Activated CD4-positive, alpha-beta T cell treated with anti-CD3 and anti-CD28 coated beads, Interleukin-2, amount 50 U/mL, for 4 hours (primary cell): ENCODE results near the gene FBXO24.

Experiments
- DNase-seq, 2 experiments: peaks; one replicate each; pipeline ENCODE4 v3.0.0-alpha.2; 2020

Gene FBXO24

DNA sequence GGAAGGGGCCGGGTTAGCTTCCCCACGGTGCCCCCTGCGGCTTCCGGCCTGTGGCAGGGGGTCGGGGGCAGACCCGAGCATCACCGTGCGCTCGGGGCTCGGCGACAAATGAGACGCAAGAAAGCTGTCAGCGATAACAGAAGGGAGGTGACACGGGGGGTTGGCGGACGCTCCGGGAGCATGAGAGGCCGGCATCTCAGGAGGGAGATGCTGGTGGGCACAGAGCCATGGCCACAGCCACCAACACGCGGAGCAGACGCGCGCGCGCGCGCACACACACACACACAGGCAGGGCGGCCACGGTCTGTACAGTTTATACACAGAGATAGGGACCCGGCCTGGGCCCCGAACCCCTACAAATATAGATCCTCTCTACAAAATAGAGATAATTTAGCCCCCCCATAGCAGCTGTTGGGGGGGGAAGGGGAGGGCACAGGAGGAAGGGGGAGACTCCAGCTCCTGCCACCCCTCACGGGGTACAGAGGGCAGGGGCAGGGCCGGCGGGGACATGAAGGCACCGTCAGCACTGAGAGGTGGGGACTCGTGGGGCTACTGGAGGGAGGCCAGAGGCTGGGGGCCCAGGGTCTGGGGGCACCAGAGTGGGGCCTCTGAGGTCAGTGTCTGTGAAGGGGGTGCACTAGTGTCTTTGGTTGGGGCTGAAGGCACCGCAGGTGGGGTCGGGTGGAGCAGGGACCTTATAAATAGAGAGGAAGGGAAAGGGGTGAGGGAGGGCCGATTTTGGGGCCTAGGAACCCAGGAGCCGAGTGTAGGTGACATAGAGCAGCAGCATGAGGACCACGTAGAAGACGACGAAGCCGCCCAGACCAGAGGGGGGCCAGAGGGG lies 11.5 kb upstream of the FBXO24 start:
- DNase-seq = no peak

DNA sequence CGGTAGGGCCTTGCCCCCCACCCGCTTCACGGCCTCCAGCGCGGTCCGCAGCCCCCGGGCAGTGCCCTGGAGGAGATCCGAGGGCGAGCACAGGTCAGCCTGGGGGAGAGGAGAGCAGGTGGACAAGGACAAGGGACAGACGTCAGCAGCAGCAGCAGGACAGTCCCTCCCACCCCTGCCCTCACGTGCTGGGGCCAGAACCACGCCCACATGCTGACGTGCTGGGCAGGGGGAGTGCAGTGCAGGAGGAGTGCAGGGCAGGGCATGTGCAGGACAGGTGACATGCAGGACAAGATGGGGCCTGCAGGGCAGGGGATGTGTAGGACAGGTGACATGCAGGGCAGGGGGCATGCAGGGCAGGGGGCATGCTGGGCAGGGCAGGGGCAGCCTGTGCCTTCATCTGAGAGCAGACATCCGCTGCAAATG lies 10.9 kb upstream of the FBXO24 start:
- DNase-seq = no peak

DNA sequence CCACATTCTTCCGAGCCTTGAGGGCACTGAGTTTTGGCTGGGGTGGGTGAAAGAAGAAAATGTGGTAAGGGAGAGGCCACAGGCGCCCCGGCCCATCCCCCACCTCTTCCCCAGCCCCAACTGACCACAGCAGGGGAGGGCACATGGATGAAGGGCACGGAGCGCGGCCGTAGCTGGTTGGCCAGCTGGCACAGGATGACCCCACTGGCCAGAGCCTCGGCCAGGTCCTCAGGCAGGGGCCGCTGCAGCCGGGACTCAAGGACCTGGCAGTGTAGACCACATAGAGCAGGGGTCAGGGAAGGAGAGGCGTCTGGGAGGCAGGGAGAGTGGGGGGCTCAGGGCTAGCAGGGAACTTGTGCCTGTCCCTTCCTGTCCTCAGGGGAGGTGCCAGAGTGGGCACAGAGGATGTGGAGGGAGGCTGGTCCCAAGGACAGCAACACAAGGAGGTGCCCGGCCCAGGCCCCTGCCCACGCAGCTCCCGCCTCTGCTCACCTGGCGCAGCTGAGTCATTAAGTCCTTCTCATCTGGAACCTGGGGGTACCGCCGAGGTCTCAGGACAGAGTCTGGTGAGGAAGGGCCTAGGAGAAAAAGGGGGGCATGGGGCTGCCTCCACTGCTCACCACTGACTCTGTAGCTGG lies 10.3 kb upstream of the FBXO24 start:
- no peak for DNase-seq

DNA sequence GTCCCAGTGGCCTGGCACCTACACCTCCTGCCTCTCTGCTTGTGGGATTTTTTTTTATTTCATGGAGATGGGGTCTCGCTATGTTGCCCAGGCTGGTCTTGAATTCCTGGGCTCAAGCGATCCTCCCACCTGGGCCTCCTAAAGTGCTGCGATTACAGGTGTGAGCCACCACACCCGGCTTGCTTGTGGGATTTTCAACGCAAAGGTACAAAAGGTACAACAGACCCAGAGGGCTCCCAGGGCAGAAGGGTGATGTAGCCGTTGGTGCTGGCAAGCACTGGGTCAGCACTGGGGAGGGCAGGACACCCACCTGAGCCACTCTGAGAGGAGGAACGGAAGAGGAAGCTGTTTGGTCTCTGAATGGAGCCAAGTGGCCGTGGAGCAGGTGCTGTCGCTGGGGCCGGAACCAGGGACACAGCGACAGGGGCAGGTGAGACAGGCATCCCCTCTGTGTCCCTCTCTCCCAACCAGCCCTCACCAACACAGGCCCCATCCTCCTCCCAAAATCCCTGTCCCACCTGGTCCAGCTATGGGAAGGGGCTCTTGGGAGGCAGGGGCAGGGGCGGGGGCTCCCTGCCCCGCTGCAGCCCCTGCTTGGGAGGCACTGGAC lies 9.6 kb upstream of the FBXO24 start:
- no peak for DNase-seq

DNA sequence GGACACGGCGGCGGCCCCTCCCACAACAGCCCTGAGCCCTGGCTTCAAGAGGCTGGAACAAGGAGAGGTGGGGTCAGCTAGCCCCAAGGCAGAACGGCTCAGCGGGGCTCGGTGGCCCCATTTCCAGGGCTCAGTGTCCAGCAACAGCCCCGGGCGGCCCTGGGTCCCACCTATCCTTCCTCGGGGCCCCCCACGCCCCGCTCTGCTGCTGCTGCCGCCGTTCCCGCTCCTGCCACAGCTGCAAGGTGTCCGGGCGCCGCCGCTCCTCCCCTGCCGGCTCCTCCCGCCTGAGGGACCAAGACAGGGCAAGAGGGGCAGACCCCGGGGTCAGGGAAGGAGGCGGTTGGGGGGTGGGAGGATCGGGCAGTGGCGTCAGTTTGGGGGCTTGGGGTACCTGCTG lies 9.0 kb upstream of the FBXO24 start:
- DNase-seq = no peak

DNA sequence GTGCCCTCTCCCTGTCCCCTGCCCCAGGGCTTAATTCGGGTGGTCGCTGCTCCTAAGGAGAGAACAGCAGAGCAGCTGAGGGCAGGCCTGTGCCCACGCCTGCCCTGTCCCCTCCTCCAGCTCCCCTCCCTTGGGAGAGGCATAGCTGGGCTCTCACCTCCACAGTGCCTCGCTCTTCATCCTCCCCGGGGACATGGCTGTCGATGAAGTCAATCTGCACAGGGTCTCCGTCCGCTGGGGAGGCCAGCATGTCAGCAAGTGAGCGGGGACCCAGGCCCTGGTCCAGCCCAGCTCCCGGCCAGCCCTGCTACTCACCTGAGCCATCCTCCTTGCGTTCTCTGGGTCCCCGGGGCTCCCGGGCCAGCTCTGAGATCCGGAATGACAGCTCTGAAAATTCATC lies 8.6 kb upstream of the FBXO24 start:
- DNase-seq = no peak

DNA sequence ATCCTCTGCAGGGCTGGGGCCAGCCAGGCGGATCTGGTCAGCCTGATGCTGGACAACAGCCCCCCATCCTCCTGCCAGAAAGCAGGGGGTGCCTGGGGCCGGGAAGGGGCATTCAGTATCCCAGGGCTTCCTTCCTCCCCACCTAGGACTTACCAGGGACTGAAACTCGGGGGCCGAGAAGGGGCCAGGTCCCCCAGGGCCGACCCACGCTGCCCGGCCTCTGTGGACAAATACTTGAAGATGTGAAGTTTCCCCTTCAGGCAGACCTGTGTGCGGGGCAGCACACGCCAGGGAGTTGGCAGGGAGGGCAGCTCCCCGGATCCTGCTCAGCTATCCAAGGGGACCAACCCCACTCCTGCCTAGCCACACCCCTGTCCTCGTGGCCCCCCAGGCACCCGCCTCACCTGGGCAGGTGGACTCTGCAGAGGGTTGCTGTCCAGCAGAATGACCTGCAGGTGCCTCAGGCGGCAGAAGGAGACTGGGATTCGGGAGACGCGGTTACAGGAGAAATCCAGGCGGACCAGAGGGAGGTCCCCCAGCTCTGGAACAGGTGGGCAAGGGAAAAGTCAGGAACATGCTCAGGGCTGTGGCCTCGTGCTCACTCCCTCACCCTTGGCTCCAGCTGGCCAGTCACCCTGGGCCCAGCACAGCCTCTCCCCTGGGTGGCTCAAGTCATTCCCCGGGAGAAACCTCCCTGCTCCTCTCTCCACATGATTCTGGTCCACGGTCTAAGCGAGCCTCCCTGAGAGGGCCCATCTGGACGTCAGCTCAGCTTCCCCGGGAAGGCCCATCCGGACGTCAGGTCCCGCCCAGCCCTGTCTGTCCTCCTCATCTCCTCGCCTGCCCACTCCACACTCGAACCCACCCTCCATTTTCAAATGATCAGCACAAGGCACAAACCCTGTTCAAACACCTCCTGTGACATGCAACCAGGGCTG lies 7.6 kb upstream of the FBXO24 start:
- no peak for DNase-seq

DNA sequence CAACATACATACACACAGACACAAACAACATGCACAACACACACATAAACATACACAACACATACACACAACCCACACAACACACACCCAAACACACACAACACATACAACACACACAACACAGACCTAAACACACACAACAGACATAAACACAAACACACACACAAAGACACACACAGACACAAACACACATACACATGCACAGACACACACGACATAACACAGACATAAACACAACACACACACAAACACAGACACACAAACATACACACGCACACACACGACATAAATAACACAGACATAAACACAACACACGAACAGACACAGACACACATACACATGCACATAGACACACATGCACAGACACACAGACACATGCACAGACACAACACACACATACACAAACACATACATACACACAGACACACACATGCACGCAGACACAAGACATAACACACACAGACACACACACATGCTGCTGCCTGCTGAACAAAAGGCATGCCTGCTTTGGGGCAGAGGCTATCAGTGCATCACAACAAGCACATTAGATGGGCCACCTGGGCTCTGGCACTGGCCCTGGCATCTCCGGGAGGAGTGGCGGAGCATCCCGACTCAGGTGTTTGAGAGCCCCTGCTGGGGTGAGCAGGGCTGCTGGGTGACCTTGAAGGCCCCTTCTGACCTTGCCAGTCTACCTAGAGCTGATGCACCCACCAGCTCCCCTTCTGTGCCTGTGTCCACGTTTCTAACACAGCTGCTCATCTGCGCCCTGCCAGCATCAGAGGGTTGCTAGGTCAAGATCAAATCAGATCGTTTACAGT lies 5.5 kb upstream of the FBXO24 start:
- no peak for DNase-seq

DNA sequence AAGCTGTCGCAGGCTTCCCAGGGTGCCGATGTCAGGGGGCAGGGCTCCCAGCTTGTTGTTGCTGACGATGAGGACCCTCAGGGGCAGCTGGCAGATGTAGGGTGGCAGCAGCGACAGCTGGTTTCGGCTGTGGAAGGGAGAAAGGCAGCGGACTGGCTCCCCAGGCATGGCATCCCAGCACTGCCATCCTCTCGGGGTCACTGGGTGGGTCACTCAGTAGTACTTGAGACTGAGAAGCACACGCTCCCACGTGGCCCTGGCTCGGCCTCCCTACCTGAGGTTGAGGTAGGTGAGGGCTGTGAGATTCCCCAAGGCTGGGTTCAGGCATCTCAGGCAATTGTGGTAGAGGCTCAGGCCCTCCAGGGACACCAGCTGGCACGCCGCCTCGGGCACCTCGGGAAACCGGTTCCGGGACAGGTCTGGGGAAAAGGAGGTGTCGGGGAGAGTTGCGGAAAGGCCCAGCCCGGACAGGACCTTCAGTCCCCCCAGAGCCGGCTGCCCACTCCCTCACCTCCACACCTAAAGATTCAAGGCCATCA lies 4.0 kb upstream of the FBXO24 start:
- DNase-seq = no peak

DNA sequence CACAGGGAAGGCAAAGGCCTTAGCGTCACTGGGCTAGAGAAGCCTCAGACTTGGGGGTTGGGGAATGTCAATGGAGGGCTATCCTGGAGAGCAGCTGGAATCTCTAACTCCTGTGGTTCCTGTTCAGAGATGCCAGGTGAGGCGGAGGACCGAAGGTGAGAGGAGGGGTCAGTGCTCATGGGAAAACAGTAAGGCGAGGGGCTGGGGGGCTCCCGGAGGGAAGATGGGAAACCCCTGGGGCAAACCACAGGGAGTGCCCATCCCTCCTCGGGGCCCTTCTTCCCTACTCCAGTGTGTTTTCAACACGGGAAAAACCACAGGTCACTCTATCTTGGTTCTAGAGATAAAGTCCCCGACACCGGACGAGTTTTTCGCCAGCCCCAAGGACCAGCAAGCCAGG lies 3.5 kb upstream of the FBXO24 start:
- no peak for DNase-seq

DNA sequence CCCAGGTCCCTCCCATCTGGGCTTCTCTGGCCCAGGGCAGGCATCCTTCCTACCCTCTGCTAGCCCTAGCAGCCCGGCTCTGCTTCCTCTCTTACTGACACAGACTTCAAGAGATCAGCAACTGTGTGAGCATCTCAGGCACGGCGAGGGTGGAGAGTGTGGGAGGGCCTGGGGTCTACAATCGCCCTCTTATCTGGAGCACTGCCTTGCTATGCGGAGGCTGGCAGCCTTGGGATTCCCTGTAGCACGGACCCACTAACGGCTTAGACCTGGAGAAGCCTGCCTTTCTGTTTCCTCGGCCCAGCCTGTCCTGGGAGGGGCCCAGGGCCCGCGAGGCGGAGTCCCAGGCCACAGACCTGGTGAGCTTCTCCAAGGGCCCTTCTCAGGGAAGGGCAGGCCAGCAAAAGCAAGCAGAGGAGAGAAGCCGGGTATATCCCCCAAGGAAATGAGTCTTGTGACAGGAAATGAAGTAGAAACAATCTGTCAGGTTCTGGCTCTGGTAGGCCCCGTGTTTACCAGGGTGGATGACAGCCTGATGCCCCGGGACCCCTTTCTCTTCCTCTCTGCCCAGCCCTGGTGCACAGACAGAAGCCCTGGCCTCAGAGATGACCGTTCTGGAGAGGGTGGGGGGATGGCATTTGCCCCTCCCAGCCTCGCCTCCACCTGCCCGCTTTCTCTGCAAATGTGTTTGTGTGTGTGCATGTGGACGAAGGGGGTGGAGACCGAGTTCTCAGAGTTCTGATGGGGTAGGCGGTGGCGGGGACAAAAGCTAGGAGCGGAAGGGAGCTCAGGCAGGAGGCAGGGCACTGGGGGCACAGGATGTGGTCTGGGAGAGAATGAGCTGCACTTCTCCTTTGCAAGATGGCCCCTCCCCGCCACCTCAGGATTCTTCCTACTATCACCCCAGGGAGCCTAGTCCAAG lies 2.7 kb upstream of the FBXO24 start:
- DNase-seq = peak; percentile 35 to 37

DNA sequence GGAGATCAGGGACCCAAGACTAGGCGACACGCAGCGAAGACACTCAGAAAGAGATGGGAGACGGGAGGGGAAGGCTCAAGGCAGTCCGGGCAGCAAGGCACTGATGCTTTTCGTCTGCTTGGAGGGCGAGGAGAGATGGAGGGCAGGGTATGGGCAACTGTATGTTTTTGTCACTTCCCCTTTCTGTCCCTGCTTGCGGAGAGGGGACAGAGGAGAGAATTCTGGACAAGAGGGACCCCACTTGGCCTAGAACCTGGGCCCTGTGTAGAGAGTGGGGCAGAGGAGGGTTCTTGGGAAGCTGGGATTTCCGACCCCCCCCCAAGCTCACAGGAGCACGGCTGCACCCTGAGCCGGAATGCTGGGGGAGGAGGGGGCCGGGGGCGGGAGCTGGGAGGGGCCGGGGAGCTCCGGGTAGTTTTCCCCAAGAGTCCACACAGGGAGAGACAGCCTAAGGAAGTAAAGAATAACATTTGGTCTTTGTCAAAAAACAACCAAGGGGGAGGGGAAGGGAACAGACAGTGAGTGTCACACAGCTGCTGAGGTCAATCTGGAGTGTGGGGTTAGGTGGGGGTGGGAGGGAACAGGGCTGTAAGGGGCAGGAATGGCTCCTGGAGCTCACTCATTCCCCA lies 2.0 kb upstream of the FBXO24 start:
- DNase-seq = no peak

DNA sequence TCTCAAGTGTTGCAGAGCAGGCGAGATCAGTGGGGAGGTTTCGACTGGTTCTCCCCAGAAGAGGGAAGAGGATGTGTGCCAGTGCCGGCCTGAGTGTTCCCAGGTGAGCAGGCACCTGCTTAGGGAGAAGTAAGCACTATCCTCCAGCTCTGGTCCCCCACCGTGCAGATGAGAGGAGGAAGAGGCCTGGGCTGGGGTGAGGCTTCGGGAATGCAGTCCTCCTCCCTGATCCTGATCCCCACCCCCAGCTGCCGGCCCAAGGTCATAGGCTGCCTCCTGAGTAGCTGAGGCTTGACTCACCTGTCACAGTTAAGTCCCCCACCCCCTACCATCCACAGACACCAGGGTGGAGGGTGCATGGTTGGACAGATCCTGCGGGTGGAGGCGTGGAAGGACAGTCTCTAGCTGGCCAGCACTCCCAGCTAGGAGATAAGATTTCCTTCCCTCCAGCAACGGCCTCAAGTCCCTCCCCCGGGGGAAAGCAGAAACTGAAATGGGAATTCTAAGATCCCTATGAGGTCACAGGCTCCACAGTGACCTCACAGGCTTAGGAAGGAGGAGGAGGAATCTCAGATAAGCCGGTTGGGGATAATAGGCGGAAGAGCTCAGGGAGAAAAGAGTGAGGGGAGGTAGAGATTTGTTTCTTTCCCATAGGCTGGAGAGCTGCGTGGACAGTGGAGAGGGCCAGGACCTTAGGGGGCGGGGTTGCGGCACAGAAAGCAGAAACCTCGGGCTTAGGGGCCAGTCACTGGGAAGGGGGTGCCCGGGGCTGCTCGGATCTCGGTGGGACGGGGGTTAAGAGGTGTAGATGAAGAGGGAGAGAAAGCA lies 1.2 kb upstream of the FBXO24 start:
- DNase-seq = no peak

DNA sequence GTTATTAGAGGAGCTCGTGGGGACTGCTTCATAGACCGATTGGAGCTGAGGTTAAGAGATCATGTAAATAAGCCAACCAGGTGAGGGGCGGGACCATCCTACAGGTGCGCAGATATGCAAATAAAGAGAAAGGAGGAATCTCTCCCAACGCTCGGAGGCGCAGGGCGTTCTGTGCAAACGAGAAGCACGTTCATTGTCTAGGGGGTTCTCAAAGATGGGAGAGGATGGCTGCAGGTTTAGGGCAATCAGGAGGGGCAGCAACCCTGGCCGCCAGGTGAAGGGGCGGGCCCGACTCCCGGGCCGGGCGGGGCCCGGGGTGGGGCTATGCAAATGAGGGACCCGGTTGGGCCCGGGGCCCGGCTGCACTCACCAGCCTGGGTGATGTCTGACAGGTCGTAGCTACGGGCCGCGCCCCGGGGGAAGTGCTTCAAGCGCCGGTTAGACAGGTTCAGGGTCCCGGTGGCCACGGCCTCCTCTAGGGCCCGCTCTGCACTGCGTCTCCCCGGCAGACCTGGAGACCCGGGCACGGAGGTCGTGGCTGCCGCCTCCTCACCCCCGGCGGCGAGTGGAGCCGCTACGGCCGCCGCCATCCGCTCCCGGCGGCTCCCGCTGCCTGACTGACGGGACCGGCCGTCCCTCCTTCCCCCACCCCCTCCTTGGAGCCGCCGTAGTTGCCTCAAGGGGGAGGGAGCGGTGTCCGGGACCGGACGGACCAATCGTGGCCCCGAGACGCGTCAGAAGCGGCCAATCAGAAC lies 440 bp upstream of the FBXO24 start, which contains the start of gene LRCH4:
Gene LRCH4, minus strand, starts transcription at position 619 of the 755 bp plus-strand sequence. Its CDS starts 29 bp downstream, at position 590.
- DNase-seq = peak; percentile 32 to 42

DNA sequence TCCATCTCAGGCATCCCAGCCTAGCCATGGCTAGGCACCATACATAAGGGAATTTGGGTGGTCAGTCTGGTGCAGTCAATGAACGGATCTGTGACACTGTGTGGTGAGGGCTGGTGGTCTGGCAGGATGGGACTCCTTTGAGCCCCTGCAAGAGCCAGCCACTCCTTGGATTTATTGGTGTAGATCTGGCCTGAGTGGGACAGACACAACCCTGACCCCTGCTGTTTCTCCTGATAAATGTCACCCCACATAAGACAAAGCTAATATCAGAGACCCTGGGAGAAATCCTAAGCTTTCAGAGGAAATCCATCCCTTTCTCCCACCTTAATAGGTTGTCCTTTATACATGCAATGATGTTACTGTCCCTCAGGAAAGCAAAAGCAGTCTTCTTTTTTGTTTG lies 2.3 kb downstream of the FBXO24 start:
- no peak for DNase-seq

DNA sequence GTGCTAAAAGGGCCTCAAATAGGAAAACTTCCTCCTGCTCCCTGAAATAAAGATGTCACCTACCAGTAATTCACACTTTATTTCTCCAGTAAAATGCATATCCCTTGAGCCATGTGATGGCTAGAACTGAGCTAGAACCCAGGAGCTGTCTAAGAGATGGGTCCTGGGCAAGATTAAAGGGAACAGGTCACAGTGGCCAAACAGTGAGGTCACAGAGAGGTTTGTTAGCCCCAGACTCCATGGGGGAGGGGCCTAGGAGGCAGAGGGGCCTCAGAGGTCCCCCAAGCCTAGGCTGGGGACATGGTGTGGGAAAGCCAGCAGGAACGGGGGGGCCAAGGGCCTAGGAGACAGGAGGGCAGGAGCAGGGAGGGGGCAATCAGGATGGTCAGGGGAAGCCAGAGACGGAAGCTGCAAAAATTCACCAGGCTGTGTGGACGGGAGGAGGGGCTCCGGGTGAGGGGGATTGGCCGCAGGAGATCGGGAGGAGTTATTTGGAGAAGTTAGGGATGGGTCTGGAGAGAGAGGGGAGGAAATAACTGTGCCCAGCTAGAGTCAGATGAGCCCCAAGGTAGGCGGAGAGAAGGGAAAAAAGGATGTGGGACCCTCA lies 3.3 kb downstream of the FBXO24 start:
- no peak for DNase-seq

DNA sequence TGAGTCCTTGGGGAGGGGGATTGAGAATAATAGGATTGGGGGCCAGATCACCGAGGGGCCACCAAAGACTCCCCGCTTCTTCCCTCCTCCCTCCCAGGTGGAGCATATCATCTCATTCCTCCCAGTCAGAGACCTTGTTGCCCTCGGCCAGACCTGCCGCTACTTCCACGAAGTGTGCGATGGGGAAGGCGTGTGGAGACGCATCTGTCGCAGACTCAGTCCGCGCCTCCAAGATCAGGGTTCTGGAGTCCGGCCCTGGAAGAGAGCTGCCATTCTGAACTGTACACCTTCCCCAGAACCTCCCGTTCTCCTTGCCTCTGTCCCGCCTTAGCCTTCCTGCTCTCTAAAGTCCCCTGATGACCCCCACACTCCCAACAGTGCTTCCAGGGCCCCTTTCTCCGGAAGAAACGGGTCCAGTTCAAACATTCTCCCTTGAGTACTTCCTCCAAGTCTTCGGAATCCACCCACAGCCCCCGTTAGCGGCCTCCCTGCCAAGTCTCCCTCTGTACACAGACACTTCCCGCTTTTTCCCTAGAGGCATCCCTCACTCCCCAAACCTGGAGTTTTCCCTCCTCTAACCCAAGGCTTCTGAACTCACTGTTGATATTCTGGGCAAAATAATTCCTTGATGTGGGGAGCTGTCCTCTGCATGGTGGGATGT lies 4.1 kb downstream of the FBXO24 start:
- no peak for DNase-seq
